ENCODE measurements around the gene DGKD.

The DGKD gene

DNA sequence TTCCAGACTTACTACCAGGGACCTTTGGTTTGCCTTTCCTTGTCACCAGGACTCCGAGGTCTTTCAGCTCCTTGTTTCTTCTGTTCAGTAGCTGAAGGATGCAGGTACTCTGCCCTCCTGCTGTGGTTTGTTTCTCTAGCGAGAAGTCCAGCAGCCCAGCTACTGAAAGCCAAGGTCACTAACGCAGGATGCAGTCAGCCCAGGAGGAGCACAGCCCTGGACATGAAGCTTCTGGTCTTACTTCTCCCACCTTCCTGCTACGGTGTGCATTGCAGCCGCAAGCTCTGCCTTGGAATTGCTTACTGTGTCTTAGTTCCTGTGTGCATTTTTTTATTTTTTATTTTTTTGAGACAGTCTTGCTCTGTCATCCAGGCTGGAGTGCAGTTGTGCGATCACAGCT, 62.4 kb downstream of the DGKD start:
- WGBS (ENCODE audit: extremely low coverage, insufficient coverage, low lambda C conversion rate), result no CpG with 5 or more reads among the region's 6 CpGs
- no peak overlapping the region for H3K23ac ChIP-seq (ENCODE audit: low read length)
- H3K9ac ChIP-seq (ENCODE audit: low read length), result no peak overlapping the region
- H3K4me3 ChIP-seq (ENCODE audit: low read length), result no peak overlapping the region
- no peak overlapping the region for H2BK5ac ChIP-seq (ENCODE audit: low read length)
- peaks cover 1% of the 10 kb centered on the region for H3K79me1 ChIP-seq (ENCODE audit: low read length)
- peaks cover 7% of the 10 kb centered on the region for H3K4me1 ChIP-seq (ENCODE audit: control insufficient read depth, low read depth, low read length)
- no peak overlapping the region for H2BK120ac ChIP-seq (ENCODE audit: low read depth, low read length)
- no peaks in the 10 kb centered on the region for H3K36me3 ChIP-seq (ENCODE audit: control insufficient read depth, insufficient read depth, low read length)
- H3K18ac ChIP-seq (ENCODE audit: low read length), result no peak overlapping the region
- H4K8ac ChIP-seq (ENCODE audit: low read depth, low read length), result no peak overlapping the region
- no peaks in the 10 kb centered on the region for H3K79me2 ChIP-seq (ENCODE audit: control insufficient read depth, insufficient read depth, low read length)
- H2AK5ac ChIP-seq (ENCODE audit: low read length), result no peak overlapping the region
- no peak overlapping the region for H2BK15ac ChIP-seq (replicated peaks; ENCODE audit: low read depth)
- no peak overlapping the region for H4K5ac ChIP-seq (ENCODE audit: low read length)
- no peaks in the 10 kb centered on the region for H3K27me3 ChIP-seq (ENCODE audit: insufficient read depth, low read length, poor library complexity)
- H3K4ac ChIP-seq (ENCODE audit: low read depth, low read length), result no peak overlapping the region
- H3K27ac ChIP-seq (ENCODE audit: low read depth, low read length), result no peak overlapping the region
- peak; percentile 27 for DNase-seq
- no peak overlapping the region for H3K56ac ChIP-seq (ENCODE audit: low read length)
- H3K4me2 ChIP-seq (ENCODE audit: low read length), result no peak overlapping the region

DNA sequence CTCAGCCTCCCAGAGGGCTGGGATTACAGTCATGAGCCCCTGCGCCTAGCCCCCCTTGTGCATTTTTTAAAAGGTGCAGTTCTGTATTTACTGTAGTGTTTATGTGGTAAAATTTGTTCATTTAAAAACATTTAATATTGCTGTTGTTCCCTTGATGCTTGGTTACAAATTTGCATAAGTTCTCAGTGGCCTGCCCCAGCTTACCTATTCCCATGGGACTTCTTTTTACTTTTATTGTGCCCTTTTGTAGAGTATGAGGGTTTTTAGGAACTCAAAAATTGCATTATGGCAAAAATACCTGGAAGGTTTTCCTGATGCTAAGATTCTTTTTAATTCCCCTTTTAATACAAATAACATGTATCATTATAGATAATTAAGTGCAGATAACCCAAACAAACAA, 63.0 kb downstream of the DGKD start:
- Histone ChIP-seq H3K4me1 (ENCODE audit: control insufficient read depth, low read depth, low read length) (peaks cover 7% of the 10 kb centered on the region), H2BK15ac (replicated peaks; ENCODE audit: low read depth) (no peak overlapping the region), H4K5ac (ENCODE audit: low read length) (no peak overlapping the region), H3K79me2 (ENCODE audit: control insufficient read depth, insufficient read depth, low read length) (no peaks in the 10 kb centered on the region), H3K4ac (ENCODE audit: low read depth, low read length) (no peak overlapping the region), H3K56ac (ENCODE audit: low read length) (no peak overlapping the region), H2BK120ac (ENCODE audit: low read depth, low read length) (no peak overlapping the region), H2BK5ac (ENCODE audit: low read length) (no peak overlapping the region), H3K79me1 (ENCODE audit: low read length) (peaks cover 1% of the 10 kb centered on the region), H3K4me3 (ENCODE audit: low read length) (no peak overlapping the region), H3K36me3 (ENCODE audit: control insufficient read depth, insufficient read depth, low read length) (no peaks in the 10 kb centered on the region), H4K8ac (ENCODE audit: low read depth, low read length) (no peak overlapping the region), H3K18ac (ENCODE audit: low read length) (no peak overlapping the region), H3K4me2 (ENCODE audit: low read length) (no peak overlapping the region), H3K23ac (ENCODE audit: low read length) (no peak overlapping the region), H3K27ac (ENCODE audit: low read depth, low read length) (no peak overlapping the region), H2AK5ac (ENCODE audit: low read length) (no peak overlapping the region), H3K27me3 (ENCODE audit: insufficient read depth, low read length, poor library complexity) (no peaks in the 10 kb centered on the region), H3K9ac (ENCODE audit: low read length) (no peak overlapping the region)
- DNase-seq, result no peak
- WGBS (ENCODE audit: extremely low coverage, insufficient coverage, low lambda C conversion rate), result no CpG with 5 or more reads among the region's 1 CpG

DNA sequence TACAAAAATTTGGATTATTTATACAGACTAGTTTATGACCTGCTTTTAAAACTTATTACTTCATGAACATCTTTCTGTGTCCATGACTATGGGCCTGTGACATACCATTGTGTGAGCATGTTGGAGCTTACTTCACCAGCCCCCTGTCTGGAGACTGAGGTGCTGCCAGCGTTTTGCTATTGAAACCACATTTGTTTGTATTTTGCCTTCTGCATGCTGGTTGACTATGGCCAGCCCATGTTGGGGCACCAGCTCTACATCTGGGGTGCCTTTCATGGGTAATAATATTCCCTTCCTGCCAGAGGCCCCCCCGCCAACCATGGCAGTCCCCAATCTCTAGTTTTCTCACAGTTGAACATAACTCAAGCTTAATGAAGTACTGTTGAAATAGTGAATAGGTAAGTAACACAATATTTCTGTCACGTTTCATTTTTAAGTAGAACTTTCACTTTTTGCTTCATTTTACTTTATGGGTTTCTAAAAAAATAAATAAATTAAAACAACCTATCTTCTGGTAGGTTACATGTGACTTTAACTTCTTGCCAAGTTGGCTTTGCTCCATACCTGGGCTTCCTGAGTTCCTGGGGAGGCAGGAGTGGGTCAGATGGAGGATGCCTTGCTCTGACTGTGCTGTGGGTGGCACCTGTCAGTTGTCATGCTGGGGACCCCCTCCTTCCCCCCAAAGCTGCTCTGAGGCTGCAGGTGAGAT, 63.9 kb downstream of the DGKD start:
- WGBS (ENCODE audit: extremely low coverage, insufficient coverage, low lambda C conversion rate), result no CpG with 5 or more reads among the region's 3 CpGs
- H3K56ac ChIP-seq (ENCODE audit: low read length), result no peak overlapping the region
- no peak overlapping the region for H4K5ac ChIP-seq (ENCODE audit: low read length)
- H3K18ac ChIP-seq (ENCODE audit: low read length), result no peak overlapping the region
- H3K27ac ChIP-seq (ENCODE audit: low read depth, low read length), result no peak overlapping the region
- H3K36me3 ChIP-seq (ENCODE audit: control insufficient read depth, insufficient read depth, low read length), result no peaks in the 10 kb centered on the region
- no peak overlapping the region for H3K9ac ChIP-seq (ENCODE audit: low read length)
- no peaks in the 10 kb centered on the region for H3K79me2 ChIP-seq (ENCODE audit: control insufficient read depth, insufficient read depth, low read length)
- no peak overlapping the region for H3K4ac ChIP-seq (ENCODE audit: low read depth, low read length)
- H2BK120ac ChIP-seq (ENCODE audit: low read depth, low read length), result no peak overlapping the region
- no peak overlapping the region for H4K8ac ChIP-seq (ENCODE audit: low read depth, low read length)
- peaks cover 1% of the 10 kb centered on the region for H3K79me1 ChIP-seq (ENCODE audit: low read length)
- no peak overlapping the region for H3K4me3 ChIP-seq (ENCODE audit: low read length)
- no peaks in the 10 kb centered on the region for H3K27me3 ChIP-seq (ENCODE audit: insufficient read depth, low read length, poor library complexity)
- no peak for DNase-seq
- no peak overlapping the region for H3K23ac ChIP-seq (ENCODE audit: low read length)
- H2BK15ac ChIP-seq (replicated peaks; ENCODE audit: low read depth), result no peak overlapping the region
- no peak overlapping the region for H3K4me2 ChIP-seq (ENCODE audit: low read length)
- peaks cover 7% of the 10 kb centered on the region for H3K4me1 ChIP-seq (ENCODE audit: control insufficient read depth, low read depth, low read length)
- H2AK5ac ChIP-seq (ENCODE audit: low read length), result no peak overlapping the region
- H2BK5ac ChIP-seq (ENCODE audit: low read length), result no peak overlapping the region

DNA sequence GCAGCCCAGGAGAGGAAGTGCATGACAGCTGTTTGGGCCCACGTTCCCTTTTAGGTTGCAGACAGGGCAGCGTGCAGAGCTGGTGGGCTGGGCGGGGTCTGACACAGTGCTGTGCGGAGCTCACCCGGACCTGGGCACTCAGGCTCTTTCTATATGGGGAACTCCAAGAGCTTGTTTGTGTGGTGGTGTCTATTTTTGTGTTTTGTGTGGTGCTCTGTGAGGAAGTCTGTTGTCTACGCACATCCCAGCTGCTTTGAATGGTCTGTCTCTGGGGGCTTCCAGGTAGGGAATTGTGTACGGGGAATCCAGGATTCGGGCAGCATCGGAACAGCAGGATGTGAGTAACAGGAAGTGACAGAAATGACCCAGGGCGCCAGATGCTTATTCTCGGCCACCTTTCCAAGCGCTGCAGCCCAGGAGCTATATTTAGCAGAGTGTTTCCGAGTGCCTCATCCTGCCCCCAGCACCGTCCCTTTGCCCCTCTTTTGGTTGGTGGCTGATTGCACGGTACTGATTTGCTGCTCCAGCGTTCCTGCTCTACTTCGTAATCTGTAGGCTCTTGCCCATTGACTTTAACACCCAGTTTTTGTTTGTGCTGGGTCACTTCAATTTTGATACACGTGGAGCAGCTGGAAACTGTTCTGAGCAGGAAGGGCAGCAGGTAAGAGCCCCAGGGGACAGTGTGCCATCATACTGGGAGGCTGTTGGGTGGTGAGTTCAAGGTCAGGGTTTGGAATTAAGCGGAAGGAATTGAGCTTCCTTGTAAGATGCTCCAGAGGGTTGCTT, 64.7 kb downstream of the DGKD start:
- Histone ChIP-seq H3K56ac (ENCODE audit: low read length) (no peak overlapping the region), H3K27ac (ENCODE audit: low read depth, low read length) (no peak overlapping the region)
- no peak for DNase-seq

DNA sequence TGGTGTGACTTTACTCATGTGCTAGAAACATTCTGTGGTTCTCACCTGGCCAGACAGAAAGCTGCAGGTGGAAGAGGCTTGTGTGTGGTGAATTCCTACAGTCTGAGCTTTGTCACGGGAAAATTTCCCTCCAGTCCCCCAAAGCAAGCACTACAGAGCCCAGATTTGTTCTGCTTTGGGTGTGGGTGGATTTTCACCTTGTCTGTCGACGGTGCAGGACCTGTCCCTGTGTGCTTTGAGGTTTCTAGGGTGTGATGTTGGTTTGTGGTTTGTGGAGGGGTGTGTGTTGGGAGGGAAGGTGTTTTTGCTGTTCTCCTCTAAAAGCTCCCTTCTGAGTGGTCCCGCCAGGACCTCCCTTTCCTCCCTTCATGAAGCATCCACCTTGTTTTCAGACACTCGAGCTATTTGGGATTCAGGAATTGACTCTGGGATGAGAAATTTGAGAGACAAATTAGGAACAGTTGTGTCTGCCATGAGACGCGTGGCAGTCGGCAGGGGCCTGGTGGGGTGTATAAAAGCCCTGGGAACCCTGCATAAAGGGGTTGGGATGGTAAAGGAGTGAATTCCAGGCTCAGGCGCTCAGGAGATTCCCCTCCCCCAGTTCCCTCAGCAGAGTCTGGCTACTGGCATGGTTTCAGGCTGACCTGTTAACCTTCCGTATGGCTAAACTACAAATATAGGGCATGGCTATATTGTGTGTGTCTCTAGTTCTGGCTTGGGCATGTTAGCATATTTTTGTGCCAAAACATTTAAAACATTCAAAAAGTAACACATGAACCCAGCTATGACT, 65.5 kb downstream of the DGKD start:
- Histone ChIP-seq H2BK120ac (ENCODE audit: low read depth, low read length) (no peak overlapping the region), H4K8ac (ENCODE audit: low read depth, low read length) (no peak overlapping the region), H3K4me3 (ENCODE audit: low read length) (no peak overlapping the region), H3K79me2 (ENCODE audit: control insufficient read depth, insufficient read depth, low read length) (no peaks in the 10 kb centered on the region), H3K23ac (ENCODE audit: low read length) (peak overlapping the region; percentile 73), H2AK5ac (ENCODE audit: low read length) (no peak overlapping the region), H3K9ac (ENCODE audit: low read length) (no peak overlapping the region), H3K27ac (ENCODE audit: low read depth, low read length) (no peak overlapping the region), H4K5ac (ENCODE audit: low read length) (no peak overlapping the region), H3K4me1 (ENCODE audit: control insufficient read depth, low read depth, low read length) (peaks cover 7% of the 10 kb centered on the region), H2BK15ac (replicated peaks; ENCODE audit: low read depth) (no peak overlapping the region), H3K79me1 (ENCODE audit: low read length) (peaks cover 5% of the 10 kb centered on the region), H3K4ac (ENCODE audit: low read depth, low read length) (no peak overlapping the region), H3K36me3 (ENCODE audit: control insufficient read depth, insufficient read depth, low read length) (no peaks in the 10 kb centered on the region), H3K27me3 (ENCODE audit: insufficient read depth, low read length, poor library complexity) (no peaks in the 10 kb centered on the region), H3K56ac (ENCODE audit: low read length) (no peak overlapping the region), H2BK5ac (ENCODE audit: low read length) (no peak overlapping the region), H3K4me2 (ENCODE audit: low read length) (no peak overlapping the region), H3K18ac (ENCODE audit: low read length) (no peak overlapping the region)
- peak; percentile 45 for DNase-seq
- WGBS (ENCODE audit: extremely low coverage, insufficient coverage, low lambda C conversion rate), result no CpG with 5 or more reads among the region's 10 CpGs

More for the DNA sequence above, 64.7 kb downstream of the DGKD start:
- H2AK5ac ChIP-seq (ENCODE audit: low read length), result no peak overlapping the region
- no peak overlapping the region for H3K4me2 ChIP-seq (ENCODE audit: low read length)
- H3K36me3 ChIP-seq (ENCODE audit: control insufficient read depth, insufficient read depth, low read length), result no peaks in the 10 kb centered on the region
- H2BK120ac ChIP-seq (ENCODE audit: low read depth, low read length), result no peak overlapping the region
- H2BK15ac ChIP-seq (replicated peaks; ENCODE audit: low read depth), result no peak overlapping the region
- H3K4me1 ChIP-seq (ENCODE audit: control insufficient read depth, low read depth, low read length), result peaks cover 7% of the 10 kb centered on the region
- H3K4ac ChIP-seq (ENCODE audit: low read depth, low read length), result no peak overlapping the region
- H3K23ac ChIP-seq (ENCODE audit: low read length), result no peak overlapping the region
- H3K27me3 ChIP-seq (ENCODE audit: insufficient read depth, low read length, poor library complexity), result no peaks in the 10 kb centered on the region
- H4K8ac ChIP-seq (ENCODE audit: low read depth, low read length), result no peak overlapping the region
- H4K5ac ChIP-seq (ENCODE audit: low read length), result no peak overlapping the region
- WGBS (ENCODE audit: extremely low coverage, insufficient coverage, low lambda C conversion rate), result no CpG with 5 or more reads among the region's 19 CpGs
- no peak overlapping the region for H2BK5ac ChIP-seq (ENCODE audit: low read length)
- no peak overlapping the region for H3K18ac ChIP-seq (ENCODE audit: low read length)
- no peak overlapping the region for H3K9ac ChIP-seq (ENCODE audit: low read length)
- H3K79me2 ChIP-seq (ENCODE audit: control insufficient read depth, insufficient read depth, low read length), result no peaks in the 10 kb centered on the region
- H3K4me3 ChIP-seq (ENCODE audit: low read length), result no peak overlapping the region
- H3K79me1 ChIP-seq (ENCODE audit: low read length), result peaks cover 5% of the 10 kb centered on the region

All from mesendoderm (in vitro differentiated cells).